ENCODE data around the gene CALCOCO1. TPM values are rescaled to one million over a fixed set of nuclear protein-coding genes. Genes with fewer than 3 reads are reported as not detected.

Gene CALCOCO1
- total RNA-seq, 1 experiment from 2014 or later = 48.0 TPM

DNA sequence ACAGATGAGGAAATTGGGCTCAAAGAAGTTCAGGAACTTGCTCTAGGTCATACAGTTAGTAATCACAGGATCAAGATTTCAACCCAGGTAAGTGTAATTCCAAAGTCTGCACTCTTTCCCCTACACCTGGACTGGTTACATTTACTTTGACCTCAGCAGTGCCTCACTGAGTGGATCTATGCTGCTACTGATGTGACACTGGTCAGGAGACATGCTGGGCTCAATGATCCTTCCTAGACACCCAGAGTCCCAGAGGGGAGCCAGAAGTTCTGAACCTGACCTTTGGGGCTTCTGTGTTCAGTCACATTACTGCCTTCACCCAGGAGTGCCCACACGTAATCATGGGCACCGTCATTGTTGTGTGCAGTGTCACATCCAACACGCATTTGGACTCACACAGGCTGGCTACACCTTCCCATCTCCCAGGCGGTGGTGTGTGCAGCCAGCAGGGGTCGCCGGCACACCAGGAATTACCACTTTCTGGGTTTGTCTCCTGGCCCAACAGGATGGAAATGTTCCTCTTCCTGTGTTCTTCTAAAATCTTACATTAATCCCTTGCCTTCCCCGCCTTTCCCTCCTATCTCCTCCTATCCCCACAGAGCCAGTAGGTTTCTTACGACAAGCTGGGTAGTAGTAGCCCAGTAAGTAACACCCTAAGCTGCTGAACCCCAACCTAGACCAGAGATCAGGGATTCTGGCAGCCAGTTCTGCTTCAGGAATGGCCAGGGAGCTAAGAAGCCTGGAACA is 25.6 kb downstream of the CALCOCO1 start:
- ChIA-PET CTCF (interaction anchor here (0.6 to 1.6 kb wide), 4 partner anchors 43 to 490 kb away, joined by 3 to 45 read pairs (median 4); no protein-coding TSS in a partner anchor), POLR2A (interaction anchor here (1.2 kb wide), 1 partner anchor 41 kb away, joined by 3 read pairs; no protein-coding TSS in a partner anchor)
- in situ Hi-C loops (cut with HindIII; ENCODE audit: low pct_unique_long_range_greater_than_20kb, low sequenced_read_pairs) = no loop called here
- intact Hi-C loops (cut with micrococcal nuclease; ENCODE audit: unreplicated experiment) = loop anchor here (1.0 to 5.0 kb wide), 2 partner anchors 42 to 516 kb away; no protein-coding TSS in a partner anchor
- no TSS peak for BruUV-seq (replicated peaks)
- H3K4me3 ChIP-seq (ENCODE audit: low read depth in 2 of 2, low read length in 2 of 2) = no peak overlapping the region
- DNase-seq (ENCODE audit: low read depth, low spot score) = peak; percentile 61
- no peaks in the 10 kb centered on the region for H3K9me3 ChIP-seq (ENCODE audit: control insufficient read depth, insufficient read depth, low read depth, low read length)
- H3K27ac ChIP-seq (ENCODE audit: low read length) = no peak overlapping the region; the same call in 1 of the 2 replicates
- peak; percentile 99 for ATAC-seq
- no peaks in the 10 kb centered on the region for H3K4me1 ChIP-seq (ENCODE audit: control insufficient read depth, insufficient read depth, low read length)
- no peaks in the 10 kb centered on the region for H3K36me3 ChIP-seq (ENCODE audit: control insufficient read depth, insufficient read depth, low read length)
- TF ChIP-seq TCF7L2 (IDR thresholded peaks at IDR 0.05; ENCODE audit: low read depth, low read length) = no peak
- TF ChIP-seq, protein P1, sequence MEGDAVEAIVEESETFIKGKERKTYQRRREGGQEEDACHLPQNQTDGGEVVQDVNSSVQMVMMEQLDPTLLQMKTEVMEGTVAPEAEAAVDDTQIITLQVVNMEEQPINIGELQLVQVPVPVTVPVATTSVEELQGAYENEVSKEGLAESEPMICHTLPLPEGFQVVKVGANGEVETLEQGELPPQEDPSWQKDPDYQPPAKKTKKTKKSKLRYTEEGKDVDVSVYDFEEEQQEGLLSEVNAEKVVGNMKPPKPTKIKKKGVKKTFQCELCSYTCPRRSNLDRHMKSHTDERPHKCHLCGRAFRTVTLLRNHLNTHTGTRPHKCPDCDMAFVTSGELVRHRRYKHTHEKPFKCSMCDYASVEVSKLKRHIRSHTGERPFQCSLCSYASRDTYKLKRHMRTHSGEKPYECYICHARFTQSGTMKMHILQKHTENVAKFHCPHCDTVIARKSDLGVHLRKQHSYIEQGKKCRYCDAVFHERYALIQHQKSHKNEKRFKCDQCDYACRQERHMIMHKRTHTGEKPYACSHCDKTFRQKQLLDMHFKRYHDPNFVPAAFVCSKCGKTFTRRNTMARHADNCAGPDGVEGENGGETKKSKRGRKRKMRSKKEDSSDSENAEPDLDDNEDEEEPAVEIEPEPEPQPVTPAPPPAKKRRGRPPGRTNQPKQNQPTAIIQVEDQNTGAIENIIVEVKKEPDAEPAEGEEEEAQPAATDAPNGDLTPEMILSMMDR (IDR thresholded peaks at IDR 0.05) = peak; percentile 97
- H3K27me3 ChIP-seq (ENCODE audit: control insufficient read depth, insufficient read depth, low read length) = peaks cover 10% of the 10 kb centered on the region

DNA sequence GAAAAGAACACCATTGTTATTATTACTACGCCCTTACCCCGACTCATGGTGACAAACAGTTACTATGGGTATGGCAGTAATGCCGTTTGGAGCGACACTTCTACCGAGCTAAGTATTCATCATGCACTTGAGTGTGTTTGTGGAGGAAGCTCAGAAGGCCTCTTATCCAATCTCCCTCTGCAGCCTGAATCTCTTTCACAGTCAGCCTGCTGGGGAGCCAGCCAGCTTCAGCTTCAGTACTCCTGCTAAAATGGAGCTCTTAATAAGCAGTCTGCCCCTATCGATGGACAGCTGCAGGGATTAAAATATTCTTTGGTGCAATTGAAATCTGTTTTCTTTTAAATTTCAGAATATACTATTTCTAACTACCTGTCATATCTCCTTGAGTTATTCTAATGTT is 26.7 kb downstream of the CALCOCO1 start:
- H3K4me1 ChIP-seq (ENCODE audit: control insufficient read depth, insufficient read depth, low read length) = peaks cover 4% of the 10 kb centered on the region; the same call in 1 of the 2 replicates
- intact Hi-C loops (cut with micrococcal nuclease; ENCODE audit: unreplicated experiment) = loop anchor here (5.0 kb wide), 1 partner anchor 517 kb away; no protein-coding TSS in a partner anchor
- no peaks in the 10 kb centered on the region for H3K9me3 ChIP-seq (ENCODE audit: control insufficient read depth, insufficient read depth, low read depth, low read length)
- in situ Hi-C loops (cut with HindIII; ENCODE audit: low pct_unique_long_range_greater_than_20kb, low sequenced_read_pairs) = no loop called here
- H3K36me3 ChIP-seq (ENCODE audit: control insufficient read depth, insufficient read depth, low read length) = no peaks in the 10 kb centered on the region
- no peak for DNase-seq (ENCODE audit: low read depth, low spot score)
- TF ChIP-seq, protein P1 (IDR thresholded peaks at IDR 0.05) = no peak
- TF ChIP-seq SIN3A (IDR thresholded peaks at IDR 0.05; ENCODE audit: borderline replicate concordance, insufficient read depth, low read depth, low read length) (no peak), TCF7L2 (IDR thresholded peaks at IDR 0.05; ENCODE audit: low read depth, low read length) (no peak), POLR2AphosphoS5 (IDR thresholded peaks at IDR 0.05; ENCODE audit: low read depth, low read length) (no peak)
- TF ChIP-seq, protein P2, sequence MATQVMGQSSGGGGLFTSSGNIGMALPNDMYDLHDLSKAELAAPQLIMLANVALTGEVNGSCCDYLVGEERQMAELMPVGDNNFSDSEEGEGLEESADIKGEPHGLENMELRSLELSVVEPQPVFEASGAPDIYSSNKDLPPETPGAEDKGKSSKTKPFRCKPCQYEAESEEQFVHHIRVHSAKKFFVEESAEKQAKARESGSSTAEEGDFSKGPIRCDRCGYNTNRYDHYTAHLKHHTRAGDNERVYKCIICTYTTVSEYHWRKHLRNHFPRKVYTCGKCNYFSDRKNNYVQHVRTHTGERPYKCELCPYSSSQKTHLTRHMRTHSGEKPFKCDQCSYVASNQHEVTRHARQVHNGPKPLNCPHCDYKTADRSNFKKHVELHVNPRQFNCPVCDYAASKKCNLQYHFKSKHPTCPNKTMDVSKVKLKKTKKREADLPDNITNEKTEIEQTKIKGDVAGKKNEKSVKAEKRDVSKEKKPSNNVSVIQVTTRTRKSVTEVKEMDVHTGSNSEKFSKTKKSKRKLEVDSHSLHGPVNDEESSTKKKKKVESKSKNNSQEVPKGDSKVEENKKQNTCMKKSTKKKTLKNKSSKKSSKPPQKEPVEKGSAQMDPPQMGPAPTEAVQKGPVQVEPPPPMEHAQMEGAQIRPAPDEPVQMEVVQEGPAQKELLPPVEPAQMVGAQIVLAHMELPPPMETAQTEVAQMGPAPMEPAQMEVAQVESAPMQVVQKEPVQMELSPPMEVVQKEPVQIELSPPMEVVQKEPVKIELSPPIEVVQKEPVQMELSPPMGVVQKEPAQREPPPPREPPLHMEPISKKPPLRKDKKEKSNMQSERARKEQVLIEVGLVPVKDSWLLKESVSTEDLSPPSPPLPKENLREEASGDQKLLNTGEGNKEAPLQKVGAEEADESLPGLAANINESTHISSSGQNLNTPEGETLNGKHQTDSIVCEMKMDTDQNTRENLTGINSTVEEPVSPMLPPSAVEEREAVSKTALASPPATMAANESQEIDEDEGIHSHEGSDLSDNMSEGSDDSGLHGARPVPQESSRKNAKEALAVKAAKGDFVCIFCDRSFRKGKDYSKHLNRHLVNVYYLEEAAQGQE (IDR thresholded peaks at IDR 0.05; ENCODE audit: insufficient read depth in 1 of 2, low read depth in 2 of 2, low read length in 1 of 2) = no peak
- ATAC-seq = no peak
- peaks cover 12% of the 10 kb centered on the region for H3K27me3 ChIP-seq (ENCODE audit: control insufficient read depth, insufficient read depth, low read length)
- no peak overlapping the region for H3K4me3 ChIP-seq (ENCODE audit: low read depth in 2 of 2, low read length in 2 of 2)
- ChIA-PET POLR2A (no interaction called here), CTCF (interaction anchor here (0.6 to 1.6 kb wide), 3 partner anchors 46 to 50 kb away, joined by 3 to 9 read pairs (median 3); no protein-coding TSS in a partner anchor)
- BruUV-seq (replicated peaks) = no TSS peak
- no peak overlapping the region for H3K27ac ChIP-seq (ENCODE audit: low read length)
